HCT116 (cell line): Measurements from ENCODE around the gene MSI2. TPM values are rescaled to one million over a fixed set of nuclear protein-coding genes. Genes with fewer than 3 reads are reported as not detected.

Source experiments
- ATAC-seq: fragments of 200-7000 bp; cut with Tn5 transposase; 2 replicates; pipeline ENCODE4 v1.9.1; 2020; ENCODE audit warnings: mild to moderate bottlenecking, moderate library complexity
- BruUV-seq: library from RNA; stranded (reverse); fragments of 400-500 nt; replicated peaks from 2 replicates; lab custom pipeline; 2021; lab: Mats Ljungman, UMichigan
- CTCF ChIA-PET: fragments of 300-600 bp; sonication (Branson Sonifier 250); formaldehyde crosslinking; loops from one replicate; lab custom pipeline; 2021; ENCODE audit warnings: antibody characterized with exemption; lab: Charles Lee
- POLR2A ChIA-PET: fragments of 300-600, 350-600 bp; sonication (Branson Sonifier 250); formaldehyde crosslinking; loops from one replicate; lab custom pipeline; 2021; ENCODE audit warnings: antibody characterized with exemption; lab: Charles Lee
- RAD21 ChIA-PET, 2 experiments: fragments of 300-600 bp; sonication (Branson Sonifier 250); formaldehyde crosslinking; loops; one replicate each; lab custom pipeline; 2023; ENCODE audit warnings: low total read pairs in 2 of 2; ENCODE audit not compliant: uncharacterized antibody in 2 of 2, unreplicated experiment in 2 of 2, low non-redundant PET in 1 of 2; lab: Charles Lee
- DNase-seq: peaks from one replicate; pipeline ENCODE4 v3.0.0-alpha.2; 2010; ENCODE audit warnings: low read depth, low spot score
- H2AFZ ChIP-seq: fragments of 200-600 bp; shearing (Covaris generic), sonication (generic); 2 replicates; pipeline ENCODE4 v1.6.1; 2017; ENCODE audit warnings: low read depth, mixed run types, mixed read lengths, antibody characterized with exemption, low read length; ENCODE audit not compliant: poor library complexity, severe bottlenecking
- H3K27ac ChIP-seq: 2 replicates; pipeline ENCODE4 v1.5.1; 2012; ENCODE audit warnings: low read depth, low read length
- H3K27me3 ChIP-seq: fragments of 200-600 bp; sonication (generic); 2 replicates; pipeline ENCODE4 v1.6.1; 2016; ENCODE audit warnings: mixed run types, low read length, mixed read lengths; ENCODE audit not compliant: insufficient read depth
- H3K36me3 ChIP-seq, 2 experiments: fragments of 200-500 bp in 1 of 2; fragments of 200-600 bp in 1 of 2; sonication (Bioruptor generic) in 1 of 2; sonication (generic) in 1 of 2; 2 replicates each; pipeline versions ENCODE4 v1.5.1 to v1.6.1; 2014 to 2016; ENCODE audit warnings: low read length in 2 of 2, inconsistent platforms in 1 of 2, mixed read lengths in 1 of 2, mixed run types in 1 of 2; ENCODE audit not compliant: insufficient read depth in 2 of 2, control insufficient read depth in 1 of 2
- H3K4me1 ChIP-seq, 2 experiments: fragments of 200-600 bp in 1 of 2; sonication (generic) in 1 of 2; 2 replicates each; pipeline versions ENCODE4 v1.5.1 to v1.6.1; 2012 to 2017; ENCODE audit warnings: low read length in 2 of 2, inconsistent platforms in 1 of 2, mild to moderate bottlenecking in 1 of 2, mixed read lengths in 1 of 2, mixed run types in 1 of 2, moderate library complexity in 1 of 2; ENCODE audit not compliant: insufficient read depth in 2 of 2, control insufficient read depth in 1 of 2
- H3K4me2 ChIP-seq: fragments of 200-600 bp; sonication (generic); 2 replicates; pipeline ENCODE4 v1.6.1; 2017; ENCODE audit warnings: mixed run types, low read length, mixed read lengths
- H3K4me3 ChIP-seq, 2 experiments: fragments of 200-600 bp in 1 of 2; sonication (generic) in 1 of 2; replicated peaks in 1 of 2; 2 replicates each; pipeline ENCODE4 v1.5.1; 2011 to 2016; ENCODE audit warnings: low read length in 2 of 2, control low read depth in 1 of 2, low read depth in 1 of 2, mild to moderate bottlenecking in 1 of 2, mixed read lengths in 1 of 2, mixed run types in 1 of 2
- H3K79me2 ChIP-seq: fragments of 200-600 bp; sonication (generic); 2 replicates; pipeline ENCODE4 v1.6.1; 2017; ENCODE audit warnings: mild to moderate bottlenecking, mixed run types, low read length, moderate library complexity, mixed read lengths; ENCODE audit not compliant: insufficient read depth
- H3K9ac ChIP-seq: fragments of 200-600 bp; sonication (generic); 2 replicates; pipeline ENCODE4 v1.6.1; 2016; ENCODE audit warnings: low read length, mixed read lengths
- H3K9me2 ChIP-seq: fragments of 200-600 bp; sonication (generic), shearing (Covaris generic); 2 replicates; pipeline ENCODE4 v1.6.1; 2017; ENCODE audit warnings: mixed run types, mild to moderate bottlenecking, moderate library complexity; ENCODE audit not compliant: insufficient read depth
- H3K9me3 ChIP-seq, 2 experiments: fragments of 200-500 bp in 1 of 2; fragments of 200-600 bp in 1 of 2; sonication (Bioruptor generic) in 1 of 2; sonication (generic) in 1 of 2; 2 replicates each; pipeline ENCODE4 v1.6.1; 2014 to 2017; ENCODE audit warnings: low read length in 2 of 2, mixed read lengths in 2 of 2, inconsistent platforms in 1 of 2, low read depth in 1 of 2, mild to moderate bottlenecking in 1 of 2, mixed run types in 1 of 2, moderate library complexity in 1 of 2; ENCODE audit not compliant: control insufficient read depth in 1 of 2, insufficient read depth in 1 of 2
- H4K20me1 ChIP-seq: fragments of 200-600 bp; sonication (generic), shearing (Covaris generic); 2 replicates; pipeline ENCODE4 v1.6.1; 2017; ENCODE audit warnings: mixed run types, mild to moderate bottlenecking, moderate library complexity; ENCODE audit not compliant: insufficient read depth
- FOSL1 ChIP-seq: IDR thresholded peaks from 2 replicates; pipeline ENCODE4 v1.6.1; 2012; ENCODE audit warnings: low read depth
- POLR2A ChIP-seq: IDR thresholded peaks from 2 replicates; pipeline ENCODE4 v1.7.0; 2011; ENCODE audit warnings: borderline replicate concordance; ENCODE audit not compliant: insufficient read depth, insufficient read length; ENCODE audit errors: extremely low read depth
- POLR2AphosphoS5 ChIP-seq: IDR thresholded peaks from 2 replicates; pipeline ENCODE4 v1.6.1; 2011; ENCODE audit warnings: mild to moderate bottlenecking, low read depth, low read length, moderate library complexity
- RAD21 ChIP-seq: IDR thresholded peaks from 2 replicates; pipeline ENCODE4 v1.6.1; 2012; ENCODE audit warnings: low read depth, mild to moderate bottlenecking
- SIN3A ChIP-seq: IDR thresholded peaks from 2 replicates; pipeline ENCODE4 v1.6.1; 2012; ENCODE audit warnings: low read depth
- SRF ChIP-seq: IDR thresholded peaks from 2 replicates; pipeline ENCODE4 v1.6.1; 2012; ENCODE audit warnings: low read depth
- TCF7L2 ChIP-seq: IDR thresholded peaks from 2 replicates; pipeline ENCODE4 v1.7.0; 2011; ENCODE audit warnings: borderline replicate concordance, inconsistent platforms; ENCODE audit not compliant: insufficient read depth, insufficient read length; ENCODE audit errors: extremely low read depth
- YY1 ChIP-seq: IDR thresholded peaks from 2 replicates; pipeline ENCODE4 v1.6.1; 2011; ENCODE audit warnings: low read length, low read depth, moderate library complexity, mild to moderate bottlenecking; ENCODE audit not compliant: insufficient replicate concordance; ENCODE audit errors: extremely low read depth
- ZNF274 ChIP-seq: fragments of 200-500 bp; sonication (Bioruptor generic); IDR thresholded peaks from 2 replicates; pipeline ENCODE4 v1.6.1; 2014; ENCODE audit warnings: mild to moderate bottlenecking, low read depth, low read length, inconsistent platforms
- intact Hi-C: fragments of 100-400 bp; cut with micrococcal nuclease; formaldehyde crosslinking; loops from 2 replicates; pipeline ENCODE4 v1.10.0; 2022
- total RNA-seq: library from RNA; stranded (reverse); gene quantifications from one replicate; pipeline ENCODE4 v1.2.1, GENCODE V29; 2021; ENCODE audit not compliant: unreplicated experiment
- TF ChIP-seq, protein P1 (sequence below): IDR thresholded peaks from 2 replicates; pipeline ENCODE4 v1.6.1; 2012
- TF ChIP-seq, protein P2 (sequence below), 3 experiments: fragments of 200-600 bp in 1 of 3; sonication (generic) in 1 of 3; IDR thresholded peaks in 2 of 3; conservative IDR thresholded peaks in 1 of 3; 2 replicates each; pipeline ENCODE4 v1.5.1; 2012 to 2017; ENCODE audit warnings: low read depth in 2 of 3, low read length in 2 of 3, antibody characterized with exemption in 1 of 3, borderline replicate concordance in 1 of 3, control low read depth in 1 of 3, mild to moderate bottlenecking in 1 of 3, mixed read lengths in 1 of 3, mixed run types in 1 of 3, moderate library complexity in 1 of 3; ENCODE audit not compliant: insufficient read depth in 1 of 3

MSI2 gene
- total RNA-seq, 1 experiment from 2014 or later, result 137 TPM

DNA sequence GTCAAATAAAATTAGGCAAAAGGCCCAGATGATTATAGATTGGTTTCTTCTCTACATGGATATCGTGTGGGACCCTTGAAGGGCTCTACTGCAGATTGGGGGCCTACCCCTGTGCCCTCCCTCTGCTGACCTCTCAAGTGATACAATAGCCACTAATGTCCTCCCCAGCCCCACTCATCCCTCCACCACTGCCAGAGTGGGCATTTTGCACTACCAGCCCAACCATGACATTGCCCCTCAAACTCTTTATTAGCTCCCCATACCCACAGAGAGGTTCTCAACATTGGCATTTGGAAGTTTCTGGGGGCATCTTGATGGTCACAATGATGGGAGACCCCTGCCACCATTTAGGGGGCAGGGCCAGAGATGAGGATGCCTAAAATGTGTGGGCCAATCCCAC, 446.9 kb downstream of the MSI2 start (continued):
- TF ChIP-seq TCF7L2 (no peak), YY1 (no peak), RAD21 (no peak), POLR2AphosphoS5 (no peak), FOSL1 (no peak), POLR2A (no peak), SIN3A (no peak), SRF (no peak), ZNF274 (no peak)
- TF ChIP-seq, protein P1, sequence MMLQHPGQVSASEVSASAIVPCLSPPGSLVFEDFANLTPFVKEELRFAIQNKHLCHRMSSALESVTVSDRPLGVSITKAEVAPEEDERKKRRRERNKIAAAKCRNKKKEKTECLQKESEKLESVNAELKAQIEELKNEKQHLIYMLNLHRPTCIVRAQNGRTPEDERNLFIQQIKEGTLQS, result no peak
- TF ChIP-seq, all 23 proteins: peak for 0

DNA sequence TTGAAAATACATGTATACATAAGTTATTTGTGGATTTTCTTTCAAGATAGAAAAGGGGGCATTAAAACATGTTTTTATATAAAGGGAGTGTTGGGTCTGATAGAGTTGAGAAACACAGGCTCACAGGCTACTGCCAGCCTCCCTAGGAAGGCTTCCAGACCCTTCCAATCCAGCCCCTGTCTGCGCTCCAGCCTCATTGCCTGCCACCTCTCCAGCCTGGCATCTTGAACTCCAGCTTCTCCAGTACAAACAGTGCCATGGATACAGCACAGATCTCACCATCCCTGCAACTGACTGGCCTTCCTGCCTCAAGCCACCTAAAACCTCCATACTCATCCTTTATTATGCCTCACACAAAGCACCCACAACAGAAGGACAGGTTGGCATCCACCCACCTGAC, 448.1 kb downstream of the MSI2 start:
- POLR2A ChIA-PET, result no interaction called here
- no peaks in the 10 kb centered on the region for H3K36me3 ChIP-seq
- H4K20me1 ChIP-seq, result no peaks in the 10 kb centered on the region
- no TSS peak for BruUV-seq
- DNase-seq (no peak), ATAC-seq (no peak)
- no peaks in the 10 kb centered on the region for H3K79me2 ChIP-seq
- H3K9me3 ChIP-seq, result no peaks in the 10 kb centered on the region
- CTCF ChIA-PET, result no interaction called here
- no peak overlapping the region for H3K9ac ChIP-seq
- H3K4me2 ChIP-seq, result no peak overlapping the region
- RAD21 ChIA-PET, result no interaction called here
- H2AFZ ChIP-seq, result no peak overlapping the region
- H3K27ac ChIP-seq, result no peak overlapping the region
- no peaks in the 10 kb centered on the region for H3K4me1 ChIP-seq
- TF ChIP-seq, protein P2, sequence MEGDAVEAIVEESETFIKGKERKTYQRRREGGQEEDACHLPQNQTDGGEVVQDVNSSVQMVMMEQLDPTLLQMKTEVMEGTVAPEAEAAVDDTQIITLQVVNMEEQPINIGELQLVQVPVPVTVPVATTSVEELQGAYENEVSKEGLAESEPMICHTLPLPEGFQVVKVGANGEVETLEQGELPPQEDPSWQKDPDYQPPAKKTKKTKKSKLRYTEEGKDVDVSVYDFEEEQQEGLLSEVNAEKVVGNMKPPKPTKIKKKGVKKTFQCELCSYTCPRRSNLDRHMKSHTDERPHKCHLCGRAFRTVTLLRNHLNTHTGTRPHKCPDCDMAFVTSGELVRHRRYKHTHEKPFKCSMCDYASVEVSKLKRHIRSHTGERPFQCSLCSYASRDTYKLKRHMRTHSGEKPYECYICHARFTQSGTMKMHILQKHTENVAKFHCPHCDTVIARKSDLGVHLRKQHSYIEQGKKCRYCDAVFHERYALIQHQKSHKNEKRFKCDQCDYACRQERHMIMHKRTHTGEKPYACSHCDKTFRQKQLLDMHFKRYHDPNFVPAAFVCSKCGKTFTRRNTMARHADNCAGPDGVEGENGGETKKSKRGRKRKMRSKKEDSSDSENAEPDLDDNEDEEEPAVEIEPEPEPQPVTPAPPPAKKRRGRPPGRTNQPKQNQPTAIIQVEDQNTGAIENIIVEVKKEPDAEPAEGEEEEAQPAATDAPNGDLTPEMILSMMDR (IDR thresholded peaks at IDR 0.05 in 2 of 3, conservative IDR thresholded peaks at IDR 0.05 in 1 of 3; ENCODE audit: borderline replicate concordance in 1 of 3, insufficient read depth in 1 of 3, low read depth in 2 of 3, low read length in 2 of 3), result no peak
- peaks cover 9% of the 10 kb centered on the region; the same call in 1 of the 2 replicates for H3K27me3 ChIP-seq
- intact Hi-C loops, result no loop called here
- H3K9me2 ChIP-seq, result no peaks in the 10 kb centered on the region
- no peak overlapping the region for H3K4me3 ChIP-seq
